ENCODE data around the gene HASPIN.

The HASPIN gene
- 0.31 to 2.0 reads per million in 2 donors for total RNA-seq

GRCh38 chr17:3723556-3724377 lies at the start of gene HASPIN:
TSS of gene HASPIN (plus strand) at chr17:3723903. CDS start at chr17:3723936, 33 bp downstream.
- DNase-seq, result peak; percentile 83 to 93 (median 86)

- DNase-seq, result no peak
Observed at GRCh38 chr17:3675886-3676285, 47.8 kb upstream of the HASPIN start.

DNA sequence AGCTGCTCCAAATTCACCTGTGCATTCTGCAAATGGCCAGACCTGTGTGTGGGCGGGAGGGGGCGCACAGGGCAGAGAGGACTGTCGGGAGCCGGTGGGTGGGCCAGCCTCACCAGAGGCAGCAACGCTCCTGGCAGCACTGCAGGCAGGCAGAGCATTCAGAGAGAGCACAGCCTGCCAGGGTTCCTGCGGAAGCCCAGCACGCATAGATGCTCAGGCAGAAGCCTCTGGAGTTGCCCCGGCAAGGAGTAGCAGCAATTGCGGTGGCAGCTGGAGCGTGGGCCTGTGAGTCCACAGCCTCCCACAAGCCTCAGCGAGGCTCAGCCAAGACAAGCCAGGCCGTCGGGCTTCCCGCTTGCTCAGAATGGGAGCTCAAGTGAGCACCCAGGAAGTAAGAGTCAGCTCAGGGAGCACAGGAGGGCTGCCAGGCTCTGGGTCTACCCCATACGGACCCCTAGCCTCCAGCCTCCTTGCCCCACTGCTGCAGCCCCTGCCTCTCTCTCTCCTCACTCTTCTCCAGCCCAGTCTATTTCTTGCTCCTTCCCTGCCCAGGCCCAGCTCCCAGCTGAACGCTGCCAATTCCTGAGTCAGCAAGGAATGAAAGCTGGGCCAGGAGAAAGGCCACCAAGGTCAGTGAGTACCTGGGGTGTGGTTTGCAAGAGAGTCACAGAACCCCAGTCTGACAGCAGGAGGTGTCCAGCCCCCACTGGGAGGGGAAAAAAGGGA lies 45.4 kb upstream of the HASPIN start:
- DNase-seq, result no peak

DNA sequence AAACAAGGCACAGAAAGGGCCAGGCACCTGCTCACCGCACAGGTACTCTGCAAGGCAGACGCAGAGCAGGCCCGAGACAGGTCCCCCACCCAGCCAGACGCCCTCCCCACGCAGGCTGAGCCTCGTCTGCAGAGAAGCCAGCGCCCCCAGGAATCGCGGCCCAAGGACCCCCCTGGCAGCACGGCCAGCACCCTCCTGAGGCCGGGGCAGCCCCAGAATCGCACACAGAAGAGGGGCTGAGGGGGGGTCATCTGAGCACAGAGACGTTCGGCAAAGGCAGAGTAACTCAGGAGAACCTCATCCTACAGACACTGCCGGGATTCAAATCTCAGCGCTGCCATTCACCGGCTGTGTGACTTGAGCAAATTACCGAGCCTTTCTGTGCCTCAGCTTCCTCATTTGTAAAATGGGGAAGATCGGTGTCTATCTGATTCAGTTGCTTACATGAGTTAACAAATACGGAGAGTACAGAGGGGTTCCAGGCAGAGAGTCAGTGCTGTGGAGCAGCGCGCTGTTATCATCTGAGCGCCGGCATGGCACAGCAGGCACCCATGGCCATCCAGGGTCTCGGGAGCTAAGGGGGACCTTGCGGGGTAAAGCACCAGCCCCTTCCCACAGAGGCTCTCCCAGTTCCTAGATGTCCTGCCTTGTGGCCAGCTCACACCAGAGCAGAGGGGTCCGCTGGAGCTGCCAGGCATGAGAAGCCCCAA lies 44.7 kb upstream of the HASPIN start:
- no peak for DNase-seq

- DNase-seq, result peak in 1 of 5 experiments; percentile 26
Observed at GRCh38 chr17:3679531-3680126, 44.1 kb upstream of the HASPIN start.

DNA sequence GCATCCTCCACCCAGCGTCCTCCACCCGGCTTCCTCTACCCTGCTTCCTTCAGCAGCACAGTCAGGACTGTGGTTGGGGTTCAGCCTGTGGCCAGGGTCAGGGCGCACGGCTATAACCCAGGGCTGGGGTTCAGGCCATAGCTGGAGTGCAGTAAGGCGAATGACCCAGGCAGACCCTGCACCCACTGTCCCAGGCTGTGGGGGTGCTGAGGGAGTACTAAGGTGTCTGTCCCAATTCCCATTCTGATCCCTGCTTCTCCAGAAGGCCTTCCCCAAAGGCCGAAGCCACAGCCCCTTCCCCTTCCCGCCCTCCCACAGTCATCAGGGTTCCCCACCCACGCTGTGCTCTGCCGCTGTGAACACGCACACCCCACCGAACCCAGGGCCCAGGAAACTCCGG lies 42.6 kb upstream of the HASPIN start:
- no peak for DNase-seq

DNA sequence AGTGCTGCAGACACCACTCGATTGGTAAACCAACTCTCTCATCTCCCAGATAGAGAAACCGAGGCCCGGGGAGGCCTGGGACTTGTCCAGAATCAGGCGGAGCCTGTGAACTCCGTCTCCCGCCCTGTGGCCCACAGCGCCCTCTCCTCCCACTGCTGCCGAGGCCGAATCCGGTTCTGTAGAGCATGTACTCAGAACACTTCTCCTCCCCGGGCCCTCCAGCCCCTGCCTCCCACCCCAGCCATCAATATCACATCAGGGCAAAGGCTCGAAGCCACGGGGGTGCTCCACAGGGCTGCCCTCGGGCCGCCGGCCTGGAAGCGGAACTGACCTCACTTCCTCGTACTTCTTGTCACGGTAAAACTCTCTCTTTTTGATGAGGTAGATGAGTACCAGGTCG lies 42.1 kb upstream of the HASPIN start:
- no peak for DNase-seq

- DNase-seq, result no peak
Observed at GRCh38 chr17:3682033-3682432, 41.7 kb upstream of the HASPIN start.

DNA sequence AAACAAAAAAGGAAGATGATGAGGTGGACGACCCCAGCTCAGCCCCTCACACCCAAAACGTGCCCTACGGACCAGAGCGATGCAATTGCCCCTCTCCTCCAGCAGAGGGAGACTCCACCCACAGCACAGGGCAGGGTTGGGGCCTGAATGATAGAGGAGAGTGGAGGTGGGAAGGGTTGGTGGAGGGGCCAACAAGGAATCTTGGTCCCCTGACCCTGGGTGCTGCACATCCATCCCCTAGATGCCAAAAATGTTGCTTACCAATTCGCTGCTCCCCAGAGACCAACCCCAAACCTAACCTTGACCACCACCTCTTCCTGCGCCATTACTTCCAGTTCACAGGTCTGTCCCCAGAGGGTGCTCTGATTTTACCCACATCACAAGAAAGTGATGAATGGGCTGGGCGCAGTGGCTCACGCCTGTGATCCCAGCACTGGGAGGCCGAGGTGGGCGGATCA lies 40.6 kb upstream of the HASPIN start:
- peak in 4 of 5 experiments; percentile 30 to 62 (median 40) for DNase-seq

- no peak for DNase-seq
Observed at GRCh38 chr17:3685174-3685573, 38.5 kb upstream of the HASPIN start.

GRCh38 chr17:3688027-3688553 lies 35.6 kb upstream of the HASPIN start:
- DNase-seq, result no peak

GRCh38 chr17:3688852-3689261 lies 34.8 kb upstream of the HASPIN start:
- DNase-seq, result no peak

- DNase-seq, result no peak
Observed at GRCh38 chr17:3689262-3690093, 34.2 kb upstream of the HASPIN start.

- DNase-seq, result no peak
Observed at GRCh38 chr17:3690094-3690715, 33.5 kb upstream of the HASPIN start.

GRCh38 chr17:3691617-3692067 lies 32.1 kb upstream of the HASPIN start:
- no peak for DNase-seq

DNA sequence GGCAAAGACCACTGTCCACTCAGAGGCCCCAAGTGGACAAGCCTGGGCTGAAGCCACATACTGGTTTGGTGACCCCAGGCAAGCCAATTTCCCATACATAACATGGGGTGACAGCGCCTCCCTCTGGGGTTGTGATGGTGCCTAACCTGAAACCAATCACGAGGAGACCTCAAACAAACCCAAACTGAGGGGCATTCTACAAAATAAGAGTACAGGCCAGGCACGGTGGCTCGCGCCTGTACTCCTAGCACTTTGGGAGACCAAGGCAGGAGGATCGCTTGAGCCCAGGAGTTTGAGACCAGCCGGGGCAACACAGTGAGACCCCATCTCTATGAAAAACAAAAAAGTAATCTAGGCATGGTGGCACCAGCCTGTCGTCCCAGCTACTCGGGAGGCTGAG lies 31.4 kb upstream of the HASPIN start:
- no peak for DNase-seq

DNA sequence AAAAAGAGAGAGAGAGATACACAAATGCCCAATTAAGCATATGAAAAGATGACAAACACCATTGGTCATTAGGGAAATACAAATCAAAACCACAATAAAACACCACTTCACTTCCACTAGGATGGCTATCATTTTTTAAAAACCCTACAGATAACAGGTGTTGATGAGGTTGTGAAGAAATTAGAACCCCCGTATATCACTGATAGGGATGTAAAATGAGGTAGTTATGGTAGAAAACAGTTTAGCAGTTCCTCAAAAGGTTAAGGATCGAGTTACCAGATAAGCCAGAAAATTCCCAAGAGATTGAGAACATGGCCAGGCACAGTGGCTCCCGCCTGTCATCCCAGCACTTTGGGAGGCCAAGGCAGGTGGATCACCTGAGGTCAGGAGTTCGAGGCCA lies 30.6 kb upstream of the HASPIN start:
- no peak for DNase-seq

- DNase-seq, result peak in 2 of 5 experiments; percentile 32 to 65
Observed at GRCh38 chr17:3693829-3694231, 29.9 kb upstream of the HASPIN start.

DNA sequence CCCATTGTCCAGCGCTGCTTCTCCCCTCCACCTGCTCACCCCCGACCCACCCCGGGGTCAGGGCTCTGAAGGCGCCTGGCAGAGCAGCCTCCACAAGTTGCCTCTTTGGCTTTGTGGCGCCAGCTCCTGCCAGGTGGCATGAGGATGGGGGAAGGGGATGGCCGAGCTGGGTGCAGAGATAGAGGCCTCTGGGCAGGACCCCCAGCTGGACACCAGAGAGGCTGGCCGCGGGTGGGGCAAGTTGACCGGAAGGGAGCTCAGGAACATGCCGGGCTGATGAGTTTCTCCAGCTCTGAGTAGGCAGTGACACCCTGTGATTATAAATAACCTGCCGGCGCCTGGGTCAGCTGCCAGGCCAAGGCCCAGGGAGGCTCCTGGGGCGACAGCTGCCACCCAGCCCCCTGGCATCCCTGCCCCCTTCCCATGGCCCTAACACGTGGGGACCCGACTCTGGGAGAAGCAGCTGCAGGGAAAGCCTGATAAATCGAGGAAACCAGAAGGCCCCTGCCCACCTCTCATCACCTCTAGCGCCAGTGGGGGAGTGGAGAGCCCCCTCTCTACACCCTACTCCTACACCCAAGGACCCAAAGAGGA lies 28.5 kb upstream of the HASPIN start:
- no peak for DNase-seq

DNA sequence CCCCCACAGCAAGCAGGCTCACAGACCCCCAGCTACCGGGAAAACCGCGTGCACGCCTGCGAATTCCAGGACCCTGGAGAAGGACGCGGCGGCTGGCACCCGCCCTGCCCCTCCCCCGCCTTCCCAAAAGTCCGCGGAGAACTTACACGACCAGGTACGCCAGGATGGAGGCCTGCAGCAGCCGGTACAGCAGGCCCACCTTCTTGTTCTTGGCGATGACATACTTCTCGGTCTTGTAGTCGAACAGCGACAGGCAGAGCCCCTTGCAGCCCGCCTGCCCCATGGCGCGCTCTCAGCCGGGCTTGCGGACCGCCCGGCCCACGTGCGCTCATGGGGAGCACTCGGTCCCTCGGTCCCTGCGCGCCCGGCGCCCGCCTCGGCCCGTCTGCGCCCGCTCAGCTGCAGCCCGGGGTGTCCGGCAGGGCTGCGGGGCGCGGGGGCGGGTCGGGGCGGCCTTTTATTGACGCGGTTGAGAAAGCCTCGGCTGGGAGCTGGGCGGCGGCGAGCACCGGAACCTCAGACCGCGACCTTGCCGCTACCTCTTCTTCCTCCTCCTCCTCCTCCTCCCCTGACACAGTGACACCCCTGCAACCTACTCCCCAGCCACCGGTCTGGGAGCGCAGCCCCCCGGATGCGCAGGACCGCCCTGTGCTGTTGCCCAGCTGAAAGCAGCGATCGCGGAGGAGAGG lies 27.8 kb upstream of the HASPIN start, which contains the start of gene P2RX5:
TSS of gene P2RX5 (minus strand) at position 433 of the 689 bp plus-strand sequence. CDS start at position 283, 150 bp downstream.
- peak in 3 of 5 experiments; percentile 10 to 77 (median 28) for DNase-seq

Data from T-helper 2 cell (primary cell).